ENCODE results near the gene SUCNR1. TPM values are rescaled to one million over a fixed set of nuclear protein-coding genes. Genes with fewer than 3 reads are reported as not detected.

SUCNR1 gene
- total RNA-seq, 2 experiments from 2014 or later = 0.04 TPM; not detected in 1

- H3K27me3 Mint-ChIP-seq = no peaks in the 10 kb centered on the region
- no peak overlapping the region for H3K27ac Mint-ChIP-seq
- H3K4me1 Mint-ChIP-seq = no peaks in the 10 kb centered on the region
These were observed 59.9 kb downstream of the SUCNR1 start for GRCh38 chr3:151933234-151933853.

More at GRCh38 chr3:151933234-151933853, 59.9 kb downstream of the SUCNR1 start:
- no peak overlapping the region for H3K4me3 Mint-ChIP-seq
- no peak for DNase-seq
- no peaks in the 10 kb centered on the region for H3K9me3 Mint-ChIP-seq
- H3K36me3 Mint-ChIP-seq = no peaks in the 10 kb centered on the region

Other genes with a start within 250 kb of the SUCNR1 start
- not detected for gene AADACL2, start 139.7 kb upstream of the SUCNR1 start, total RNA-seq
- not detected for gene AADAC, start 59.5 kb upstream of the SUCNR1 start, total RNA-seq

Measured in activated naive CD8-positive, alpha-beta T cell treated with anti-CD3 and anti-CD28 coated beads for 36 hours (primary cell).